H1 (cell line): ENCODE measurements around the gene UGT1A1. TPM values are rescaled to one million over a fixed set of nuclear protein-coding genes. Genes with fewer than 3 reads are reported as not detected.

Experiments used
- BACH1 ChIP-seq: IDR thresholded peaks from 2 replicates; pipeline ENCODE4 v1.6.1; 2012; ENCODE audit warnings: low read length, improper control_type of control experiment
- CEBPB ChIP-seq: IDR thresholded peaks from 2 replicates; pipeline ENCODE4 v1.6.1; 2012; ENCODE audit warnings: low read depth, low read length
- CHD1 ChIP-seq: IDR thresholded peaks from 2 replicates; pipeline ENCODE4 v1.6.1; 2012; ENCODE audit warnings: low read depth, low read length, improper control_type of control experiment
- CHD7 ChIP-seq: fragments of 300-600 bp; sonication (generic); IDR thresholded peaks from 2 replicates; pipeline ENCODE4 v1.7.1; 2012; ENCODE audit warnings: low read length, moderate library complexity, mild to moderate bottlenecking, inconsistent platforms; ENCODE audit not compliant: insufficient replicate concordance
- KDM1A ChIP-seq: fragments of 200-600, 300-600 bp; sonication (generic); IDR thresholded peaks from 2 replicates; pipeline ENCODE4 v1.7.1; 2016; ENCODE audit warnings: mild to moderate bottlenecking, low read length, borderline replicate concordance
- KDM5A ChIP-seq: fragments of 200-600 bp; IDR thresholded peaks from 2 replicates; pipeline ENCODE4 v1.7.1; 2012; ENCODE audit warnings: mild to moderate bottlenecking, low read length, inconsistent platforms, mixed read lengths
- RNF2 ChIP-seq: fragments of 200-900, 300-1000 bp; sonication (generic); IDR thresholded peaks from 2 replicates; pipeline ENCODE4 v1.7.1; 2016; ENCODE audit warnings: borderline replicate concordance, low read depth, mild to moderate bottlenecking, antibody characterized with exemption, low read length; ENCODE audit not compliant: poor library complexity, severe bottlenecking; ENCODE audit errors: missing control alignments
- RXRA ChIP-seq: IDR thresholded peaks from 2 replicates; pipeline ENCODE4 v1.6.1; 2011; ENCODE audit warnings: low read depth, mild to moderate bottlenecking, low read length, moderate library complexity; ENCODE audit not compliant: insufficient read depth
- SIX5 ChIP-seq: IDR thresholded peaks from 2 replicates; pipeline ENCODE4 v1.6.1; 2011; ENCODE audit warnings: mild to moderate bottlenecking, low read depth, low read length
- SP2 ChIP-seq: IDR thresholded peaks from 2 replicates; pipeline ENCODE4 v1.6.1; 2012; ENCODE audit warnings: mild to moderate bottlenecking, low read length, inconsistent platforms
- polyA plus RNA-seq, 7 experiments: library from polyadenylated mRNA; depleted of rRNA in 3 of 7; stranded (reverse) in 5 of 7; unstranded in 2 of 7; fragments of >200 nt in 5 of 7; fragments of 200-250 nt in 2 of 7; gene quantifications; 1 replicate in 5 of 7; 2 replicates in 1 of 7; 4 replicates in 1 of 7; pipeline versions ENCODE4 v1.2.1 to v1.2.3, GENCODE V29; 2011 to 2013; ENCODE audit warnings: missing spikeins in 2 of 7, mixed read lengths in 2 of 7
- total RNA-seq: library from RNA; stranded (reverse); fragmentation: NEBNext Ultra II Directional; extraction: Animal tissue kit (Norgen Biotek cat#: 25700); gene quantifications from 2 replicates; pipeline ENCODE4 v1.2.1, GENCODE V29; 2021

UGT1A1 gene
- total and polyA plus RNA-seq, 2 of the 8 experiments (the other 6 are each of a cell fraction or from before 2014, with no cell fraction given): not detected

- TF ChIP-seq CHD7 (no peak), SP2 (no peak), SIX5 (no peak), CHD1 (no peak), CEBPB (no peak), RXRA (no peak), RNF2 (no peak), KDM5A (no peak), BACH1 (no peak), KDM1A (no peak)
These were observed 41.5 kb upstream of the UGT1A1 start, which contains the start of gene UGT1A4 (continued) for GRCh38 chr2:233718552-233718951.
